Pericardium fibroblast (primary cell): ENCODE data around the gene CCDC85C. TPM values are rescaled to one million over a fixed set of nuclear protein-coding genes. Genes with fewer than 3 reads are reported as not detected.

Source experiments
- total RNA-seq: library from RNA; depleted of rRNA; stranded (reverse); fragments of >200 nt; gene quantifications from 2 replicates; pipeline ENCODE4 v1.2.3, GENCODE V29; 2015

CCDC85C gene
- 0.77 and 1.9 TPM in 2 replicates for total RNA-seq

GRCh38 chr14:99603471-99604277, at the start of gene CCDC85C:
Gene CCDC85C, minus strand, starts transcription at chr14:99604207. Its CDS starts 248 bp downstream, at chr14:99603959.

GRCh38 chr14:99644723-99645544, 40.9 kb upstream of the CCDC85C start, which contains the start of gene HHIPL1:
Gene HHIPL1, plus strand, starts transcription at chr14:99645129. Its CDS starts 79 bp downstream, at chr14:99645208.

GRCh38 chr14:99480917-99481744, 122.9 kb downstream of the CCDC85C start, which contains the start of gene CCNK:
Gene CCNK, plus strand, starts transcription at chr14:99481409. Its CDS starts 11,269 bp downstream, at chr14:99492678.

GRCh38 chr14:99479906-99480869, 123.8 kb downstream of the CCDC85C start, which contains the start of gene SETD3:
Gene SETD3, minus strand, starts transcription at chr14:99480859. Its CDS starts 15,054 bp downstream, at chr14:99465805.

Other genes starting within 250 kb of the CCDC85C start
- gene SETD3, start 123.3 kb downstream of the CCDC85C start, total RNA-seq: 38.1 and 39.4 TPM in 2 replicates
- gene CCNK, start 122.8 kb downstream of the CCDC85C start, total RNA-seq: 10.4 and 30.2 TPM in 2 replicates
- 2.7 and 5.9 TPM in 2 replicates for gene HHIPL1, start 40.9 kb upstream of the CCDC85C start, total RNA-seq
- gene CYP46A1, start 80.1 kb upstream of the CCDC85C start, total RNA-seq: under 0.01 and 2.7 TPM in 2 replicates
- 18.1 and 25.2 TPM in 2 replicates for gene EML1, start 189.2 kb upstream of the CCDC85C start, total RNA-seq